HG03066 (cell line): ENCODE measurements around the gene VAT1L.
A peak's percentile ranks its signal among the peaks of the same experiment; 100 is the strongest.

ENCODE experiments used
- ATAC-seq: cut with Tn5 transposase; IDR thresholded peaks from one replicate; pipeline ENCODE4 v1.9.1; 2021; ENCODE audit warnings: low read depth; ENCODE audit not compliant: unreplicated experiment

VAT1L gene

DNA sequence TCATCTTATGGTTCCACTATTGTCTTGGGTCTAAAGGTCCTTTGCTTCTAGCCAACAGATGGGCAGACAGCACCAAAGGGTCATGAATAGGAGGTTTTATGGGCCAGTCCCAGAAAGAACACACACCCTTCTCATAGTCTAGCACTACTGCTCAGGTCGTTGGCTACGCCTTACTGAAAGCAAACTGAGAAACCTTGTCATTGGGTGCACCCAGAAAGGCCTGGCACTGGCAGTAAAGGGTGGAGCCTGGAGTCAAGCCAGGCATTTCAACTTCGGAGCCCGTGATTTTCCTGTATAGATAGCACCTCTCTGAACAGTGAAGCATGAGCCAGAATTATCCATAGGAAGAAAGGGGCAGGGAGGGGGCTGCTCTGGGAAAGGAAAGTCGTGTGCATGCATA lies 74.9 kb downstream of the VAT1L start:
- ATAC-seq, result no peak

DNA sequence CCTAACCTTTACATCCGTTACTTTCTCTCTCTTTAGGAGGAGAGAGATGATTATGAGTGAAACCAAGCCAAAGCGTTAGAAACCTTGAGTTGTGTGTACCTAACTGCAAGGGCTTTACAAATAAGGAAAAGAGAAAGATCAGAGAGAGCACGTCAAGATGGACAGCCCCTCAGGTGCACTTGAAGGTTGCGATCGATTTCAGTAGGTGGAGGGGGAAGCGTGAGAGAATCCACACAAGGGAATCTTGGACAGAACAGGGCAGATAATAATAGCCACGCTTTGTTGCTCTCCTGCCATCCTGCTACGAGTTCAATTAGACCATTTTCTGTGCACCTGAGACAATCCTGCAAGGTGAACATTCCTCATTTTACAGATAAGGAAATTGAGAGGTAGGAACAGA lies 78.4 kb downstream of the VAT1L start:
- no peak for ATAC-seq

DNA sequence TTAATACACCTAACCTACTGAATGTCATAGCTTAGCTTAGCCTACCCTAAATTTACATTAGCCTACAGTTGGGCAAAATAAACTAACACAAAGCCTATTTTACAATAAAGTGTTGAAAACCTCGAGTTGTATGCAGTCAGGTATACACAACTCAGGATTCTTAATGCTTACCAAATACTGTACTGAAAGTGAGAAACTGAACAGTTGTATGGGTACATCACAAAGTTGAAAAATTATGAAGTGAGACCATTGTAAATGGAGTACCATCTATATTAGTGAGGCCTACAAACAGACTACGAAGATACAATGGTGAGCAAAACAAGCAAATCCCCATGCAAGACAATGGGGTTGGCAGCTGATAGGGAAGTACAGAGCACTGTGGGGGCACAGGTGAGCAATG lies 79.7 kb downstream of the VAT1L start:
- peak; percentile 26 for ATAC-seq

GRCh38 chr16:77868478-77868877 lies 80.1 kb downstream of the VAT1L start:
- peak; percentile 88 for ATAC-seq

DNA sequence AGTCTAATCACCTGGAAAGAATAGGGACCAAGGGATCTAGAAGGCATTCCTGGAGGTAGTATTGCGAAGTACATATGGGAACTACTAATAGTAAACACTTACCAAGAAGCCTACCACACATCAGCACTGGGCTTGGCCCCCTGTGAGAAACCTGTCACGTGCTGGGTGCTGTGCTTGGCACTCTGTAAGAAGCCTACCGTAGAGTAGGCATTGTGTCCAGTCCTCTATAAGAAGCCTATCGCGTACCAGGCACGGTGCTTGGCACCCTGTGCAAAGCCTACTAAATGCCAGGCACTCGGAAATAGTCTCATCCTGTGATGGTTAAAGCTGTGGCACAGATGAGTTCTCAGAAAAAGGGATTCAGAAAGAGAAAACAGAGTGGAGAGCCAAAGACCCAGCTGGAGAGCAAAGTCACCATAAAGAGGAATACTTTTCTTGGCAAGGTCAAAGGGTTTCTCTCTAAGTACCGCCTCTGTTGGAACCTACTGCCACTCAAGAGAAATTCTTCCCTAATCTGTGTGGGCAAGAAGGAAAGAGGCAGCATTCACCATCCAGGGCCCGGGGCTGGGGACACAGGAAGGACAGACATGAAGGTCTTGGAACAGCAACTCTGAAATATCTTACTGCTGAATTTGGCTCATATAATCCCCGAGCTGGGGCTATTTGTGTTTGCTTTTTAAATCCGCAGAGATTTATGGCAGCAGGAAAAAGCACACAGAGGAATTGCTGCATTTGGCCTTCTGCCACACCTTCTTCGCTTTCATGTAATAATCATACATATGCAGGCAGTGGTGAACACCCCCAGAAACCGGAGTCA lies 81.8 kb downstream of the VAT1L start:
- ATAC-seq, result no peak

DNA sequence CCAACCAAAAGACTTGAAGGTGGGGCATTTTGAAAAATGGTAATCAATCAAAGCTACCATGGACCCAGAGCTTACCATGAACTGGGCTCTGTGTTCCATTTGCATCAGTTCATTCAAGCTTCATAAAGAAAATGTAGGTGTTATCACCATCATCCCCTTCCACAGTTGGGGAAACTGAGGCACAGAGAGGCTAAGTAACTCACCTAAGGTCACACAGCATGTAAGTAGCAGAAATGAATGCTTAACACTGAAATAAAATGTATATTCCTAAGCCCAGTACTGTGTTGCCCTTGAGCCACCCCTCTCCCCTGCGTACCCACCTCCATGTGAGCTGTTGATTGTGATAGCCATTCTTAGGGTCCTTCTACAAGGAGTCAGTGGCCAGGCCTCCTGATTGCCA lies 83.6 kb downstream of the VAT1L start:
- ATAC-seq, result no peak

DNA sequence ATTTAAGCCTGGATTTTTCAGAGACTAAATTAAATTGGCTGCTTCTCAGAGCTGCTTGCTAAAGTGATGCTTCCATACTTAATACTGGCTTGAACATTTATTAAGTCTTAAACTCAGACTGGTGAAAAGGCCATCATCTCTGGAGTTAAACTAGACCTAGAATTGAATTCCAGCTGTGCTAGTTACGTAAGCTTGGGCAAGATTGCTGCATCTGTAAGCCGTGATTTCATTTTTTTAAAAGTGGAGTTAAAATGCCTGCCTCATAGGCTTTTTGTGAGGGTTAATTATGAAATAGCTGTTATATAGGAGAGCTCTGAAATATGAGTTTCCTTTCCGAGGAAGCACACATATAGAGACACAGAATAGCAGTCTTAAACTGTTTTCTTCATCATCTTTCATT lies 84.7 kb downstream of the VAT1L start:
- no peak for ATAC-seq

- ATAC-seq, result no peak
Measured at GRCh38 chr16:77874347-77874746, 86.0 kb downstream of the VAT1L start.

DNA sequence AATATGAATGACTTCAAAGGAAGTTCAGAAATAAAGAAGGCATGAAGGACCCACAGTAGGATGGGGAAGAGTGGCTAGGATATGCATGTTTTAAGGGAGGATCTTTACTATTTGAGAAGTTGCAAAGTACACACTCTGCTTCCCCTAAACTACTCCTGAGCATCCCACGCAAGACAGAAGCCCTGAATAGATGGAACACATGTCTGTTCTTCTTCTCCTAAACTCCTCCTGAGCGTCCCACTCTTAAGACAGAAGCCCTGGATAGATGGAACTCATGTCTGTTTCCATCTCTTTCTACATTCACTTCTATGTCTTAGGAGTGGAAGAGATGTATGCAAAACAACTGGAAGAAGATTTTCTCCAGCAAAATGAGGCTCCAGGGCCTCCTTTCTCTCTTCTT lies 88.4 kb downstream of the VAT1L start:
- no peak for ATAC-seq

DNA sequence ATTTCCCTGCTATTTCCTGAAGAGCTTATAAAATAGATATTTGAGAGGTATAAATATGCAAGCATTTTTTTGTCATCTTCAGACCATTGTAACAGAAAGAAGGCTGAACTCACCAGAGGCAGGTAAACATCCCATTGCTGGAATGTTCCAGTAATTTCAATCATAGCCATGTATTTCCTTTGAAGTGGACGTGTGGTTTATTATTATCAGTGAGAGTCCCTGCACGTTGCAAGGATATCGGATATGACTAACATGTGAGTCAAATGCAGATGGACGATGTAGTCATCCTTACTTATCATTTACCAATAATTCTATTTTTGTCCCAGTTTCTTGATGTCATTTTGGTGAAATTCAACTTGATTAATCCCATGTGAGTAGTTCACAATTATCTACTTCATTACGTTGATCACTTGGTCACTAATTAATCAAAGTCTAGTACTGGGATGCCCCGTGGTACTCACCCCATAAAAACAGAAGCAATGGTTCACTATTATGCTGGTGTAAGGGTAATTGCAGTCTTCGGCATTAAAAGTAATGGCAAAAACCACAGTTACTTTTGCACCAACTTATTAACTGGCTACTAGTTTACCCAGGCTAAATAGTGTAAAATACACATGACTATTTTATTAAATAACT lies 89.5 kb downstream of the VAT1L start:
- no peak for ATAC-seq

DNA sequence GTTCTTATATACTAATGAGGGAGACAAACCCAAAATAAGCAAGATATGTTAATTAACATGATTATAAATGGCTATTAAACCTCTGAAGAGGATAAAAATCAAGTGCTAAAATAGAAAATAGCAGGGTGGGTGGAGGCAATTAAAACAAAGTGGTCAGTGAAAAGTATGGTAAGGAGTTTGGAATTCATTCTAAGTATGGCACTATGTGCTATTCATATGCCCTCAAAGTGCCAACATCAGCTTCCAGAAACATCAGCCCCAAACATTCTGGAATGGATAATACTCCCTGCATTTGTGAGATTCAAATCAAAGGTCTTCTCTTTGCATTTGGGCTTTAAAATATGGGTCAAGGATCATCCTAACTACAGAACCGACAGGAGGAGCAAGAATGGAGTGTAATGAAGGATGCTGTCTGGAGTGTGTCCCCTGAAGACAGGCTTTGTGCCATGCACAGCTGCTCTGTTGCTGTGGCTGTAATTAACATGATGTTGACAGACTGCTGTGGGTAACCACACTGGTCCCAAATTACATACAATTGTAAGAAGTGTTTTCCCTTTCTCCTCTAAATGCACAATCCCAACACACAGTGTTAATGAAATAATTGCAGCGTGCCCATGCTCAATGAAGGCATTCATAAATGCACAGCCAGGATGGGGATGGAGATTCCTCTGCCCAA lies 93.1 kb downstream of the VAT1L start:
- ATAC-seq, result no peak

DNA sequence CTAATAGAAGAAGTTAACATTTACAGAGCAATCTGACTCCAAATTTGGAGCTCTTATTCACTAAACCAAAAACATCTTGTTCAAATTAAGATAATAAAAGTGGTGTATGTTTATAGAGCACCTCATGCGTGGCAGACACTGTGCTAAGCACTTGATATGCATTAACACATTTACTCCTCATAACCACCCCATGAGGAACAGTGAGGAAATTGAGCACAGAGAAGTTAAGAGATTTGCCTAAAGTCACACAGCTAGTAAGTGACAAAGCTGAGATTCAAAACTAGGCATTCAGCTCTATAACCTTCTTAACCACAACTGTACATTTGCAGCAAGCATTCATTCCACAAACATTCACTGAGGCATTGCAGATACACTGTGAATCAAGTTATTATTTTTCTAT lies 94.0 kb downstream of the VAT1L start:
- no peak for ATAC-seq

- ATAC-seq, result no peak
Measured at GRCh38 chr16:77885571-77886295, 97.4 kb downstream of the VAT1L start.

DNA sequence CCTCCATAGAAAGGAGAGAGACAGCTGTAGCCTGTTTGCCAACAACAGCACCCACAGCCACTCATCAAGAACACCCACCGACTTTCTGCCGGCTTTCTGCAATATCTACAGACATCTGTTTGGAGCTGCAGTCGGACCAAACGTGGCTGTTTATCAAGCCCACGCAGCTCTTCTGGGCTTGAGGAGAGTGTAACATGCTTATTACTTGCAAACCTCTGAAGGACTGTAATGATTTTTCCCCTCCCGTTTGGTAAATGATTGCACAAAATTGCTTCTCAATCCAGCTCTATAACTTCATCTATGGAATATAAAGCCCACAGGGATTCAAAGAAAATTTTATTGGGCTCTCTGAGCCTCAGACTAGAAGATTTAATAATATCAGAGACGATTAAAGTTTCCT lies 100.5 kb downstream of the VAT1L start:
- ATAC-seq, result no peak

- ATAC-seq, result no peak
Measured at GRCh38 chr16:77890075-77890474, 101.7 kb downstream of the VAT1L start.

GRCh38 chr16:77894162-77894561 lies 105.8 kb downstream of the VAT1L start:
- no peak for ATAC-seq

GRCh38 chr16:77895962-77896361 lies 107.6 kb downstream of the VAT1L start:
- ATAC-seq, result no peak

GRCh38 chr16:77896415-77897128 lies 108.2 kb downstream of the VAT1L start:
- ATAC-seq, result no peak

GRCh38 chr16:77897129-77897437 lies 108.7 kb downstream of the VAT1L start:
- no peak for ATAC-seq

DNA sequence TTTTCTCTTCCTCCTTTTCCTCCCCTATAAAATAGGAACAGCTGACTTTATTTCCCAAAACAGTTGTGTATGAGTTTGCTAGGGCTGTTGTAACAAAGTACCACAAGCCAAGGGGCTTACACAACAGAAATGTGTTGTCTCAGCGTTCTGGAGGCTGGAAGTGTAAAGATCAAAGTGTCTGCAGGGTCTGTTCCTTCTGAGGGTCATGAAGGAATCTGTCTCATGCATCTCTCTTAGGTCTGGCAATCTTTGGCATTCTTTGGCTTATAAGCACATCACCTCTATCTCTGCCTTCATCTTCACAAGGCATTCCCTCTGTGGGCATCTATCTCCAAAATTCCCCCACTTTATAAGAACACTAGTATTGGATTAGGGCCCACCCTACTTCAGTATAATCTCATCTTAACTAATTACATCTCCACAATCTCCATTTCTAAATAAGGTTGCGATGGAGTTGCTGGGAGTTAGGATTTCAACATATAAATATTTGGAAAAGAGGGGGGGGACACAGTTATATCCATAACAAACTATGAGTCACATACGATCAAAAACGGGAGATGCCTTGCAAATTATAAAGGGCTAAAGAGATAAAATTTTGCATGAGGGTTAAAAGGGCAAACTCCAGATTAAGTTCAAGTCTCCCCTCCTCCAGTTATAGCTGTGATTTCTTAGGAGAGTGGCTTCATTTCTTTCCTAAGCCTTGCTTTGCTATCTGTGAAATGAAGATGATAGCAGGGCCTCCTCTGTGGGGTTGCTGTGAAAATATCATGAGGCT lies 109.7 kb downstream of the VAT1L start:
- no peak for ATAC-seq
